B cell (primary cell): ENCODE results near the gene MPND. TPM values are rescaled to one million over a fixed set of nuclear protein-coding genes. Genes with fewer than 3 reads are reported as not detected.

Experiments
- ATAC-seq: fragments of 200-7000 bp; cut with Tn5 transposase; one replicate; pipeline ENCODE4 v1.10.0; 2021; ENCODE audit warnings: low read depth, mild to moderate bottlenecking, moderate number of reproducible peaks, moderate library complexity
- CTCF ChIA-PET: fragments of 350-600 bp; sonication (Branson Sonifier 250); formaldehyde crosslinking; loops from one replicate; lab custom pipeline; 2021; ENCODE audit warnings: antibody characterized with exemption, inconsistent platforms; lab: Charles Lee
- POLR2A ChIA-PET: fragments of 350-600 bp; sonication (Branson Sonifier 250); formaldehyde crosslinking; loops from one replicate; lab custom pipeline; 2021; ENCODE audit warnings: antibody characterized with exemption; lab: Charles Lee
- DNase-seq: peaks from one replicate; pipeline ENCODE4 v3.0.0; 2013
- H2AFZ ChIP-seq: 2 replicates; pipeline ENCODE4 v1.6.1; 2012; ENCODE audit warnings: mild to moderate bottlenecking, low read depth, low read length; ENCODE audit not compliant: insufficient read depth, poor library complexity, severe bottlenecking
- H3K27ac ChIP-seq, 2 donors: 1 replicate in 1 of 2; 2 replicates in 1 of 2; pipeline ENCODE4 v1.5.1; 2012 to 2013; ENCODE audit warnings: low read length in 2 of 2, mild to moderate bottlenecking in 2 of 2, moderate library complexity in 1 of 2
- H3K27me3 ChIP-seq, 4 experiments: fragments of 200-600 bp in 1 of 4; sonication (generic) in 1 of 4; replicated peaks in 1 of 4; 1 replicate in 2 of 4; 2 replicates in 2 of 4; pipeline versions ENCODE4 v1.6.1 to v1.7.0; 2013 to 2016; ENCODE audit warnings: low read length in 3 of 4, mild to moderate bottlenecking in 2 of 4, mixed read lengths in 1 of 4, moderate library complexity in 1 of 4; ENCODE audit not compliant: insufficient read depth in 4 of 4, control insufficient read depth in 3 of 4; ENCODE audit errors: control extremely low read depth in 1 of 4
- H3K36me3 ChIP-seq, 2 experiments: replicated peaks in 1 of 2; 1 replicate in 1 of 2; 2 replicates in 1 of 2; pipeline versions ENCODE4 v1.6.1 to v1.7.1; 2013; ENCODE audit warnings: low read length in 1 of 2; ENCODE audit not compliant: insufficient read depth in 2 of 2, control insufficient read depth in 1 of 2; ENCODE audit errors: control extremely low read depth in 1 of 2, extremely low read depth in 1 of 2
- H3K4me1 ChIP-seq, 2 donors: fragments of 200-600 bp in 1 of 2; sonication (generic) in 1 of 2; 1 replicate in 1 of 2; 2 replicates in 1 of 2; pipeline versions ENCODE4 v1.5.1 to v1.6.1; 2013 to 2017; ENCODE audit warnings: low read length in 2 of 2; ENCODE audit not compliant: control insufficient read depth in 2 of 2, insufficient read depth in 2 of 2
- H3K4me2 ChIP-seq: replicated peaks from 2 replicates; pipeline ENCODE3; 2012; ENCODE audit warnings: mild to moderate bottlenecking, low read depth, low read length; ENCODE audit not compliant: poor library complexity, severe bottlenecking
- H3K4me3 ChIP-seq, 5 experiments: fragments of 200-600 bp in 1 of 5; sonication (generic) in 1 of 5; 1 replicate in 3 of 5; 2 replicates in 2 of 5; pipeline versions ENCODE4 v1.5.1 to v1.7.0; 2011 to 2016; ENCODE audit warnings: low read length in 4 of 5, mild to moderate bottlenecking in 4 of 5, low read depth in 2 of 5, control low read depth in 1 of 5, moderate library complexity in 1 of 5; ENCODE audit not compliant: insufficient read depth in 1 of 5; ENCODE audit errors: control extremely low read depth in 1 of 5, extremely low read depth in 1 of 5
- H3K79me2 ChIP-seq: fragments of 200-600 bp; sonication (generic); one replicate; pipeline ENCODE4 v1.6.0; 2016; ENCODE audit warnings: low read length; ENCODE audit not compliant: control insufficient read depth, insufficient read depth
- H3K9ac ChIP-seq: fragments of 200-600 bp; sonication (generic); 2 replicates; pipeline ENCODE4 v1.6.1; 2017; ENCODE audit warnings: mild to moderate bottlenecking, low read length, moderate library complexity
- H3K9me3 ChIP-seq, 3 donors: one replicate each; pipeline versions ENCODE4 v1.6.1 to v1.7.1; 2013; ENCODE audit warnings: low read length in 2 of 3; ENCODE audit not compliant: control insufficient read depth in 2 of 3, insufficient read depth in 1 of 3; ENCODE audit errors: control extremely low read depth in 1 of 3
- H4K20me1 ChIP-seq: 2 replicates; pipeline ENCODE4 v1.6.0; 2012; ENCODE audit warnings: mild to moderate bottlenecking, low read length; ENCODE audit not compliant: insufficient read depth, control insufficient read depth, poor library complexity, severe bottlenecking
- H3K27ac Mint-ChIP-seq: one replicate; pipeline ENCODE4 v1.8.0; 2021; ENCODE audit warnings: mixed read lengths
- H3K27me3 Mint-ChIP-seq: one replicate; pipeline ENCODE4 v1.8.0; 2021; ENCODE audit warnings: mixed read lengths
- H3K4me1 Mint-ChIP-seq: one replicate; pipeline ENCODE4 v1.8.0; 2021; ENCODE audit warnings: mixed read lengths
- H3K4me3 Mint-ChIP-seq: one replicate; pipeline ENCODE4 v1.8.0; 2021; ENCODE audit warnings: mixed read lengths
- H3K9me3 Mint-ChIP-seq: one replicate; pipeline ENCODE4 v1.8.0; 2022; ENCODE audit warnings: mixed read lengths; ENCODE audit not compliant: insufficient read depth
- EZH2 ChIP-seq: IDR thresholded peaks from 2 replicates; pipeline ENCODE4 v1.6.1; 2012; ENCODE audit warnings: borderline replicate concordance, low read depth, mild to moderate bottlenecking, moderate library complexity, low read length; ENCODE audit not compliant: insufficient read depth, poor library complexity, severe bottlenecking
- WGBS: methylation state at CpG from one replicate; pipeline ENCODE4 v1.1.5; 2013; ENCODE audit warnings: missing lambda C conversion rate; ENCODE audit not compliant: insufficient coverage; 5-methylcytosine and 5-hydroxymethylcytosine counted together
- intact Hi-C: fragments of 100-400 bp; cut with micrococcal nuclease; formaldehyde crosslinking; loops from one replicate; pipeline ENCODE4 v1.10.0; 2022
- polyA plus RNA-seq: library from polyadenylated mRNA; depleted of rRNA; stranded (reverse); fragments of >200 nt; gene quantifications from 2 replicates; pipeline ENCODE4 v1.2.3, GENCODE V29; 2012
- total RNA-seq, 2 donors: library from RNA; stranded (reverse); fragments of 120-200 nt in 1 of 2; gene quantifications; 1 replicate in 1 of 2; 2 replicates in 1 of 2; pipeline versions ENCODE4 v1.2.3 to v1.2.4, GENCODE V29; 2013 to 2022
- TF ChIP-seq, protein P1 (sequence below): fragments of 200-600 bp; IDR thresholded peaks from one replicate; pipeline ENCODE4 v1.8.0; 2022; ENCODE audit warnings: antibody characterized with exemption, mild to moderate bottlenecking

MPND gene
- total and polyA plus RNA-seq, 2 donors (not counting 1 experiment from before 2014, with no cell fraction given), result 14.5 to 25.6 TPM

- H3K27me3 Mint-ChIP-seq, result no peaks in the 10 kb centered on the region
- DNase-seq (peak; percentile 96), ATAC-seq (peak; percentile 68)
- POLR2A ChIA-PET, result interaction anchor here (0.7 to 1.1 kb wide), 6 partner anchors 18 to 134 kb away, joined by 3 to 6 read pairs (median 3); partner anchors contain the start of gene MPND
- peaks cover 29 to 44% of the 10 kb centered on the region in 2 donors for H3K4me1 ChIP-seq
- peak within 1 kb of the TSS; percentile 99 for H3K4me2 ChIP-seq
- peaks cover 41% of the 10 kb centered on the region for H4K20me1 ChIP-seq
- H3K9me3 Mint-ChIP-seq, result no peaks in the 10 kb centered on the region
- TF ChIP-seq EZH2, result no peak
- TF ChIP-seq, protein P1, sequence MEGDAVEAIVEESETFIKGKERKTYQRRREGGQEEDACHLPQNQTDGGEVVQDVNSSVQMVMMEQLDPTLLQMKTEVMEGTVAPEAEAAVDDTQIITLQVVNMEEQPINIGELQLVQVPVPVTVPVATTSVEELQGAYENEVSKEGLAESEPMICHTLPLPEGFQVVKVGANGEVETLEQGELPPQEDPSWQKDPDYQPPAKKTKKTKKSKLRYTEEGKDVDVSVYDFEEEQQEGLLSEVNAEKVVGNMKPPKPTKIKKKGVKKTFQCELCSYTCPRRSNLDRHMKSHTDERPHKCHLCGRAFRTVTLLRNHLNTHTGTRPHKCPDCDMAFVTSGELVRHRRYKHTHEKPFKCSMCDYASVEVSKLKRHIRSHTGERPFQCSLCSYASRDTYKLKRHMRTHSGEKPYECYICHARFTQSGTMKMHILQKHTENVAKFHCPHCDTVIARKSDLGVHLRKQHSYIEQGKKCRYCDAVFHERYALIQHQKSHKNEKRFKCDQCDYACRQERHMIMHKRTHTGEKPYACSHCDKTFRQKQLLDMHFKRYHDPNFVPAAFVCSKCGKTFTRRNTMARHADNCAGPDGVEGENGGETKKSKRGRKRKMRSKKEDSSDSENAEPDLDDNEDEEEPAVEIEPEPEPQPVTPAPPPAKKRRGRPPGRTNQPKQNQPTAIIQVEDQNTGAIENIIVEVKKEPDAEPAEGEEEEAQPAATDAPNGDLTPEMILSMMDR, result peak; percentile 77
- H3K4me3 ChIP-seq, result peak within 1 kb of the TSS; percentile 85 to 99 (median 88)
- H2AFZ ChIP-seq, result peak within 1 kb of the TSS; percentile 83
- peak within 1 kb of the TSS; percentile 85 for H3K4me3 Mint-ChIP-seq
- peaks cover 75% of the 10 kb centered on the region for H3K79me2 ChIP-seq
- H3K9me3 ChIP-seq, result no peaks in the 10 kb centered on the region
- under 1% methylated on average over 86 of the region's 90 CpGs for WGBS
- H3K9ac ChIP-seq, result peak within 1 kb of the TSS; percentile 98
- H3K27me3 ChIP-seq, result no peaks in the 10 kb centered on the region
- CTCF ChIA-PET, result interaction anchor here (0.6 to 2.9 kb wide), 15 partner anchors 9 to 413 kb away, joined by 3 to 29 read pairs (median 4); partner anchors contain the start of gene MPND
- no peaks in the 10 kb centered on the region for H3K36me3 ChIP-seq
- peak within 1 kb of the TSS; percentile 88 for H3K27ac Mint-ChIP-seq
- intact Hi-C loops, result loop anchor here (1.0 to 5.0 kb wide), 7 partner anchors 20 to 638 kb away; partner anchors contain the start of genes APBA3, MPND, MRPL54 and UBXN6
- H3K27ac ChIP-seq, result peak within 1 kb of the TSS; percentile 49 to 97
- peaks cover 53% of the 10 kb centered on the region for H3K4me1 Mint-ChIP-seq
Observed at GRCh38 chr19:4400135-4400936, 57.0 kb downstream of the MPND start, which contains the start of gene SH3GL1. Gene SH3GL1, minus strand, starts transcription at chr19:4400547. Its CDS starts 179 bp downstream, at chr19:4400368.
